ENCODE measurements around the gene LPCAT1.

- no peak for TF ChIP-seq CTCF (conservative IDR thresholded peaks at IDR 0.05; ENCODE audit: low read length)
- no peak for TF ChIP-seq EZH2phosphoT487 (IDR thresholded peaks at IDR 0.05; ENCODE audit: borderline replicate concordance)
These were observed 77.8 kb downstream of the LPCAT1 start for GRCh38 chr5:1445689-1446601.

Measured in Loucy (cell line).